Endothelial cell of umbilical vein (primary cell): ENCODE data around the gene NDUFA7. TPM values are rescaled to one million over a fixed set of nuclear protein-coding genes. Genes with fewer than 3 reads are reported as not detected.

ENCODE experiments used
- BruUV-seq: library from RNA; stranded (reverse); fragments of 400-500 nt; replicated peaks from 2 replicates; lab custom pipeline; 2021; lab: Mats Ljungman, UMichigan
- CTCF ChIA-PET: fragments of 300-600, 350-600 bp; sonication (Branson Sonifier 250); formaldehyde crosslinking; loops from one replicate; lab custom pipeline; 2021; ENCODE audit warnings: antibody characterized with exemption, inconsistent platforms; lab: Charles Lee
- POLR2A ChIA-PET: fragments of 300-600, 350-600 bp; sonication (Branson Sonifier 250); formaldehyde crosslinking; loops from one replicate; lab custom pipeline; 2021; ENCODE audit warnings: antibody characterized with exemption, inconsistent platforms; lab: Charles Lee
- DNase-seq: peaks from one replicate; pipeline ENCODE4 v3.0.0-alpha.2; 2011; ENCODE audit warnings: low read depth, low spot score
- FAIRE-seq: peaks from 2 replicates; lab custom pipeline; 2011; peaks lifted over from hg19 to GRCh38; lab: Jason Lieb, UNC
- H2AFZ ChIP-seq: 2 replicates; pipeline ENCODE4 v1.6.0; 2012; ENCODE audit warnings: low read depth, low read length, control low read depth, inconsistent platforms
- H3K27ac ChIP-seq: 2 replicates; pipeline ENCODE4 v1.5.1; 2011; ENCODE audit warnings: low read depth, mild to moderate bottlenecking, control low read depth, low read length, moderate library complexity; ENCODE audit not compliant: insufficient read depth
- H3K27me3 ChIP-seq, 2 experiments: 2 replicates each; pipeline versions ENCODE4 v1.6.0 to v1.6.1; 2011; ENCODE audit warnings: low read length in 2 of 2, mixed read lengths in 1 of 2; ENCODE audit not compliant: control insufficient read depth in 2 of 2, insufficient read depth in 2 of 2
- H3K36me3 ChIP-seq, 2 experiments: 2 replicates in 1 of 2; 3 replicates in 1 of 2; pipeline ENCODE4 v1.5.1; 2011; ENCODE audit warnings: low read length in 2 of 2, mild to moderate bottlenecking in 1 of 2, moderate library complexity in 1 of 2; ENCODE audit not compliant: control insufficient read depth in 2 of 2, insufficient read depth in 2 of 2; ENCODE audit errors: extremely low read depth in 1 of 2
- H3K4me1 ChIP-seq: 3 replicates; pipeline ENCODE4 v1.5.1; 2011; ENCODE audit warnings: mild to moderate bottlenecking, low read length; ENCODE audit not compliant: control insufficient read depth, insufficient read depth; ENCODE audit errors: extremely low read depth
- H3K4me2 ChIP-seq: 2 replicates; pipeline ENCODE4 v1.6.1; 2011; ENCODE audit warnings: low read length, control low read depth, mixed read lengths; ENCODE audit not compliant: insufficient read depth
- H3K4me3 ChIP-seq, 3 experiments: fragments of 200-600 bp in 1 of 3; sonication (generic), shearing (Covaris generic) in 1 of 3; replicated peaks in 1 of 3; 2 replicates each; pipeline ENCODE4 v1.5.1; 2011 to 2016; ENCODE audit warnings: control low read depth in 3 of 3, low read length in 3 of 3, mild to moderate bottlenecking in 2 of 3, inconsistent platforms in 1 of 3, low read depth in 1 of 3, moderate library complexity in 1 of 3; ENCODE audit not compliant: insufficient read depth in 1 of 3
- H3K79me2 ChIP-seq: 2 replicates; pipeline ENCODE4 v1.6.0; 2012; ENCODE audit warnings: low read length, inconsistent platforms; ENCODE audit not compliant: control insufficient read depth, insufficient read depth
- H3K9ac ChIP-seq: replicated peaks from 2 replicates; pipeline ENCODE3; 2011; ENCODE audit warnings: low read length, control low read depth; ENCODE audit not compliant: insufficient read depth; ENCODE audit errors: extremely low read depth
- H3K9me1 ChIP-seq: replicated peaks from 3 replicates; pipeline ENCODE4 v1.6.0; 2011; ENCODE audit warnings: mild to moderate bottlenecking, low read length; ENCODE audit not compliant: control insufficient read depth, insufficient read depth; ENCODE audit errors: extremely low read depth
- H3K9me3 ChIP-seq: replicated peaks from 2 replicates; pipeline ENCODE4 v1.5.1; 2012; ENCODE audit warnings: low read length, inconsistent platforms; ENCODE audit not compliant: control insufficient read depth, insufficient read depth
- H4K20me1 ChIP-seq: replicated peaks from 2 replicates; pipeline ENCODE3; 2011; ENCODE audit warnings: mild to moderate bottlenecking, low read length; ENCODE audit not compliant: control insufficient read depth, insufficient read depth; ENCODE audit errors: extremely low read depth
- CTCF ChIP-seq, 2 donors: IDR thresholded peaks; 1 replicate in 1 of 2; 2 replicates in 1 of 2; pipeline ENCODE4 v1.5.1; 2011; ENCODE audit warnings: low read length in 2 of 2, mild to moderate bottlenecking in 2 of 2, moderate library complexity in 2 of 2, control low read depth in 1 of 2, inconsistent platforms in 1 of 2, low read depth in 1 of 2; ENCODE audit not compliant: insufficient read depth in 1 of 2; ENCODE audit errors: extremely low read depth in 1 of 2
- EZH2 ChIP-seq: IDR thresholded peaks from 2 replicates; pipeline ENCODE4 v1.6.1; 2012; ENCODE audit warnings: borderline replicate concordance, low read depth, mild to moderate bottlenecking, moderate library complexity, low read length, inconsistent platforms; ENCODE audit not compliant: severe bottlenecking
- FOS ChIP-seq: IDR thresholded peaks from 2 replicates; pipeline ENCODE4 v1.6.1; 2011; ENCODE audit warnings: mild to moderate bottlenecking, low read length, moderate library complexity, borderline replicate concordance; ENCODE audit not compliant: insufficient read depth
- GATA2 ChIP-seq: IDR thresholded peaks from 2 replicates; pipeline ENCODE4 v1.7.0; 2011; ENCODE audit warnings: low read depth, mild to moderate bottlenecking, moderate library complexity, mixed read lengths, low read length; ENCODE audit not compliant: insufficient read length, insufficient read depth
- JUN ChIP-seq: IDR thresholded peaks from 2 replicates; pipeline ENCODE4 v1.6.1; 2011; ENCODE audit warnings: borderline replicate concordance, low read depth; ENCODE audit not compliant: insufficient read length, insufficient read depth
- MAX ChIP-seq: IDR thresholded peaks from 2 replicates; pipeline ENCODE4 v1.6.1; 2011; ENCODE audit not compliant: insufficient read depth, insufficient read length
- MYC ChIP-seq: IDR thresholded peaks from one replicate; pipeline ENCODE4 v1.6.1; 2011; ENCODE audit warnings: mild to moderate bottlenecking, low read depth, low read length
- POLR2A ChIP-seq: IDR thresholded peaks from 2 replicates; pipeline ENCODE4 v1.6.1; 2012; ENCODE audit warnings: low read depth, mild to moderate bottlenecking, control low read depth, low read length
- POLR2AphosphoS5 ChIP-seq: IDR thresholded peaks from 2 replicates; pipeline ENCODE4 v1.6.1; 2012; ENCODE audit warnings: low read depth, mild to moderate bottlenecking, control low read depth, low read length, moderate library complexity; ENCODE audit not compliant: insufficient read depth
- dilution Hi-C: fragments of 300-500 bp; cut with MboI; formaldehyde crosslinking; loops from one replicate; pipeline ENCODE4 v1.15.0; 2019; ENCODE audit warnings: low sequenced_read_pairs; ENCODE audit not compliant: extremely low pct_ligation_motif_present
- intact Hi-C: fragments of 100-400 bp; cut with micrococcal nuclease; formaldehyde crosslinking; loops from one replicate; pipeline ENCODE4 v1.10.0; 2022
- polyA plus RNA-seq, 4 experiments: library from polyadenylated mRNA; depleted of rRNA in 3 of 4; stranded (reverse) in 3 of 4; unstranded in 1 of 4; fragments of >200 nt; gene quantifications; 2 replicates each; pipeline versions ENCODE4 v1.2.1 to v1.2.3, GENCODE V29; 2011 to 2012; ENCODE audit warnings: missing spikeins in 1 of 4
- total RNA-seq: library from RNA; stranded (reverse); gene quantifications from 2 replicates; pipeline ENCODE4 v1.2.3, GENCODE V29; 2021

Gene NDUFA7
- total and polyA plus RNA-seq, 2 donors (not counting 3 experiments of a cell fraction or from before 2014, with no cell fraction given), result 60.2 to 169 TPM

- TF ChIP-seq POLR2A (peak; percentile 89), GATA2 (no peak), FOS (peak; percentile 55), JUN (no peak), POLR2AphosphoS5 (peak; percentile 95), MAX (peak; percentile 93), EZH2 (no peak), MYC (peak; percentile 86), CTCF (IDR thresholded peaks at IDR 0.05; ENCODE audit: extremely low read depth in 1 of 2, insufficient read depth in 1 of 2, low read depth in 1 of 2, low read length in 2 of 2) (no peak)
- peak within 1 kb of the TSS; percentile 69 for H3K27ac ChIP-seq
- FAIRE-seq, result peak; percentile 96
- no peaks in the 10 kb centered on the region for H3K9me3 ChIP-seq
- peak within 1 kb of the TSS; percentile 49 for H3K4me2 ChIP-seq
- DNase-seq, result peak; percentile 92
- H3K36me3 ChIP-seq, result no peaks in the 10 kb centered on the region
- no TSS peak for BruUV-seq
- H3K9me1 ChIP-seq, result no peaks in the 10 kb centered on the region
- intact Hi-C loops, result loop anchor here (1.0 to 2.0 kb wide), 2 partner anchors 13 to 35 kb away; partner anchors contain the start of genes KANK3, NDUFA7 and RPS28
- CTCF ChIA-PET, result no interaction called here
- H3K79me2 ChIP-seq, result peaks cover 11% of the 10 kb centered on the region
- peak within 1 kb of the TSS; percentile 43 to 48 (median 44) for H3K4me3 ChIP-seq
- dilution Hi-C loops, result no loop called here
- H4K20me1 ChIP-seq, result no peaks in the 10 kb centered on the region
- no peaks in the 10 kb centered on the region for H3K27me3 ChIP-seq
- POLR2A ChIA-PET, result no interaction called here
- peak within 1 kb of the TSS; percentile 64 for H2AFZ ChIP-seq
- peak within 1 kb of the TSS; percentile 41 for H3K9ac ChIP-seq
- H3K4me1 ChIP-seq, result peaks cover 19% of the 10 kb centered on the region
These were observed 13.0 kb downstream of the NDUFA7 start, which contains the start of gene CD320 for GRCh38 chr19:8307965-8308866. CD320 (minus strand) TSS chr19:8308358; CDS start chr19:8308290, 68 bp downstream.
